Activated naive CD4-positive, alpha-beta T cell treated with Interleukin-2 at 50 U/mL for 16 hours (primary cell): Measurements from ENCODE around the gene SEPTIN8.
A peak's percentile ranks its signal among the peaks of the same experiment; 100 is the strongest.

ENCODE experiments used
- DNase-seq: peaks from one replicate; pipeline ENCODE4 v3.0.0-alpha.2; 2020

Gene SEPTIN8

GRCh38 chr5:132763181-132764036 lies 13.6 kb downstream of the SEPTIN8 start:
- no peak for DNase-seq

- DNase-seq = no peak
These were observed 14.6 kb downstream of the SEPTIN8 start for GRCh38 chr5:132762246-132763000.

DNA sequence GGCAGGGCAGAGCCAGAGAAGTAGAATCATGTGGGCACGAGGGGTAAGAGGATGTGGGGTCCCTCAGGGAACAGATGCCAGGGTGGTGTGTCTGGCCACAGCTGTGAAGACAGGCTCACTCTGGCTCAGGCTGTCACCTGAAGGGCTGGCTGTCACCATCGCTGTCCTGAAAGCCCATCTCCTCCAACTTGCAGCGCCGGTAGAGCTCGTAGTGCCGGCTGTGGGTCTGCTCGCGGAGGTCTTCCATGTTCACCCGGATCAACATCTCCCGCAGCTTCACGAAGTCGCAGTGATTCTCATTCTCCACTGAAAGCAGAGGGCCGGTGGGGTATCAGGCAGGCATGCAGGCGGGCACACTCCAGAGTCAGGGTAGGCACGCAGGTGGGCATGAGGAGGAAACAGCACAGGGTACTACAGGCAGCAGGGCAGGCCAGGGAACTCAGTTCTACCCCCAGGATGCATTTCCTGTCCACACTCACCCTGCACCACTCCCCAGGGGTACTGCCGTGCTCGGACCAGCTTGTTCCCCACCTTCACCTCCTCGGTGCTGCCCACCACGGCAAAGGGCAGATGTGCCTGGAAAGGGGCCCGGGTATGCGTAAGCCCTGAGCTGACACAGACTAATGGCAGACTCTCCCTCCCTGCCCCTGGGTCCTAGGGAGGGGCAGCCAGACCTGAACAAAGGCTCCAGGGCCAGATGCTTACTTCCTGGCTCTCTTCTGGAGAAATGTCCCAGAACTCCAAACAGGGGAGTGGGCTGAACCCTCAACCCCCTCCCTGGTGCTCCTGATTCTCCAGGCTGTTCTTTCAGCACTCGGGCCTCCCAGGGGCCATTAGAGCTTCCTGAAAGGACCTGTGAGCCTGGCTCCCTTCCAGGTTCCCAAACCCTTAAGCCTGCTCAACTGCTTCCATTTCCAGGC lies 15.5 kb downstream of the SEPTIN8 start:
- no peak for DNase-seq

DNA sequence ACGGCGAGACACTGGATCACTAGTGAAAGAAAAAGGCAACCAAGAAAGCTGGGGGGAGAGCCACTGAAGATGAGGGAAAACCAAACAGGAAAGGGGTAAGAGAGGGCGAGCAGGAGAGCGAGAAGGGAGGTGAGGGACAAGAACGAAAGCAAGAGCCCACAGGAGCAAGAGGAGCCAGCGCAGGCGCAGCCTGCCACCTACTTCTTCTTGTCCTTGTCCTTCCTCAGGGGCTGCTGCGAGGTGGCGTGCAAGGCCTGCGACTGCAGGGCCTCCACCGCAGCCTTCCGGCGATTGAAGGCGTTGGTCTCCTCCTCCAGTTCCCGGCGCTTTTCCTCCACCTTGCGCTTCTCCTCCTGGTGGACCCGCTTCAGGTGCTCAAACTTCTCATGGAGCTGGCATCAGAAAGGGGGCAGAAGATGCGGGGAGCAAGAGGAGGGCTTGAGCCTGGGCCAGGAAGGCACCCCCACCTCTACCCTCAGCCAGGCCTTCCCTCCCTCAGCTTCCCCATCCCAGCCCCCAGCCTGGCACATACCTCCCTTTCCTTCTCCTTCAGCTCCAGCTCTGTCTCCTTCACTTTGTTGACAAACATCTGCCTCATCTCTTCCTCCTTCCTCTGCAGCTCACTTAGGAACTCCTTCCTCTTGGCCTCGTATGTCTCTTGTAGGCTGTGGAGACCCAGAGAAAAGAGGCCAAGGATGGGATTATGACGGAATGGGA lies 16.3 kb downstream of the SEPTIN8 start:
- DNase-seq = no peak

GRCh38 chr5:132760049-132760420 lies 17.0 kb downstream of the SEPTIN8 start:
- no peak for DNase-seq

GRCh38 chr5:132759114-132760048 lies 17.7 kb downstream of the SEPTIN8 start:
- no peak for DNase-seq

DNA sequence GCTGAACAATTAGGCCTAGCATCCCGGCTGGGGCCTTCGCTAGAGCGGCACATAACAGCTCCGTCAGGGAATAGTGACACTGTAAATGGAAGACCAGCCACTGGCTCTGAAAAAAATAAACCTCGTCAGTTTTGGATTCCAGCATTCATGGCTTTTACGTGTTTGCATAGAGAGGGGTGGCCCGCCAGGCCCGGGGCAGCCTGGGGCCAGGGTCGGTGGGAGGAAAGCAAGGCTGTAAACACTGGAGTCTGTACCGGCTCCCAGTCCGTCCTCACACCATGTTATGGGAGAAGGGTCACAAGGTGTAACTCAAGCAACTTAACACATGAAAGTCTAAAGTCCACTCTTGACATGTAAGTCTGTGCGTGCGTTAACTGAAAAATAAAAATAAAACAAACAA lies 18.6 kb downstream of the SEPTIN8 start:
- no peak for DNase-seq

DNA sequence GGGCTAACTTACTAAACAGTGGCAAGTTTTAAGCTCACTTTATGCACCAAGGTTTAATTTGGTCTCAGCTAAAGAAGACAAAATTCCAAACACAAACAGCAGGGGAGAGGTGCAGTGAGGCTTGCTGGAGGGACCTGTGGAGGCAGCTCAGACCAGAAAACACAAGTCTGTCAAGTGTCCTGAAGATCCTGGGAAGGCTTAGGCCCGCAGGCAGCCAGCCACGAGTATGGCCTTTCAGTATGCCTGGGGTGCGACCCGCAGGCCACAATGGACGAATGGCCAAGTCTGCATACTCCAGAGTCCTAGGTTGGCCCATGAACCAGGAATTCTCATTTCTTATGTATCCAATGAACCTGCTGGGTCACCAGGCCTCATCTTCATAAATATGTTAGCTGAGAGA lies 20.5 kb downstream of the SEPTIN8 start:
- DNase-seq = no peak

GRCh38 chr5:132754947-132755346 lies 22.1 kb downstream of the SEPTIN8 start:
- DNase-seq = no peak

- DNase-seq = peak; percentile 1
These were observed 22.9 kb downstream of the SEPTIN8 start for GRCh38 chr5:132754111-132754510.

GRCh38 chr5:132753135-132753987 lies 23.7 kb downstream of the SEPTIN8 start:
- DNase-seq = no peak

- no peak for DNase-seq
These were observed 24.4 kb downstream of the SEPTIN8 start for GRCh38 chr5:132752581-132753125.

GRCh38 chr5:132751971-132752580 lies 25.0 kb downstream of the SEPTIN8 start:
- DNase-seq = no peak

DNA sequence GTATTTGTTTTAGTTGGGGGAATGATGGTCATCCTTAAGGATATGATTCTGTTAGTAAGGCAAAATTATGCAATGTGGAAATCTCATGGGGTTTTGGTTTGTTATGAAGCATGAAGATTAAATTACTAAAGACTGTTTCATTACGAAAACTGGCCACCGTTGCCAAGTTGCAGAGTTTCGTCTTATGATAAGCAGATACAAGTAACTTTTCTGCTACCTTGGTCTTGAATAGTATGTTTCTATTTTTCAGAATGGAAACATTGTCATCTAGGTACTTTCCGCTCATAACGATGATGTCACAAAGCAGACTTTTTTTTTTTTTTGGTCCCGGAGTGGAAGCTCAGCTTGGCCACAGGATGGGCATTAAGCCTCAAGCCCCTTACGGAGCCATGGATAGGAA lies 25.6 kb downstream of the SEPTIN8 start:
- DNase-seq = peak; percentile 58

DNA sequence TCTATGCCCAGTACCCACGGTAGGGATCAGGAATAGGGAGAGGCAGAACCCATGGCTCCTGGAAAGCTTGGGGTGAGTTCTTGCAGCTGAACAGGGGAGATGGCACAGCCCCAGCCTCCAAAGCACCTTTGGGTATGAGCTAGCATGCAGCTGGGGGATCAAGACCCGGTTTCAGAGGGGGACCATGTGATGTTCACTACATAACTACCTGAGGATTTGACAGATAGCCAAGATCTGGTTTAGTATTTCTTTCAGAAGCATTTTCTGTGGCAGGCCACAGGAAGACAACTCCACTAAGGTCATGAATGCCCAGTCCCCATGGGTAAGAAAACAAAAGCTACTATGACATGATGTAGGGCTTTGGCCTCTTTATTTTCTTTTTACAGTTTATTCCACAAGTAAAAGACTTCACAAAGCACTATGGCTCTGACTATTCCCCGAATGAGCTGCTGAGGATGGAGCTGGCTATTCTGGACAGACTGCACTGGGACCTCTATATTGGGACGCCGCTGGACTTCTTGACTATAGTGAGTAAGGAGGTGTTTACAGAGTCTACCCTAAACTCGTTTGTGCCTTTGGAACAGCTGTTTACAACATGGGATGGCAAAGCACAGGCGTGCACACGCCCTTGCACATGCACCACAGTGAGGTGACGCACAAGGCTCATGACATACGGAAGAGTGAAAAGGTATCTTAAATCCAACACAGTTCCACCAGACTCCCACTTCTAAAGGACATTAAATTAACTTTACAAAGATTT lies 26.4 kb downstream of the SEPTIN8 start:
- no peak for DNase-seq

GRCh38 chr5:132749506-132749905 lies 27.5 kb downstream of the SEPTIN8 start:
- no peak for DNase-seq

DNA sequence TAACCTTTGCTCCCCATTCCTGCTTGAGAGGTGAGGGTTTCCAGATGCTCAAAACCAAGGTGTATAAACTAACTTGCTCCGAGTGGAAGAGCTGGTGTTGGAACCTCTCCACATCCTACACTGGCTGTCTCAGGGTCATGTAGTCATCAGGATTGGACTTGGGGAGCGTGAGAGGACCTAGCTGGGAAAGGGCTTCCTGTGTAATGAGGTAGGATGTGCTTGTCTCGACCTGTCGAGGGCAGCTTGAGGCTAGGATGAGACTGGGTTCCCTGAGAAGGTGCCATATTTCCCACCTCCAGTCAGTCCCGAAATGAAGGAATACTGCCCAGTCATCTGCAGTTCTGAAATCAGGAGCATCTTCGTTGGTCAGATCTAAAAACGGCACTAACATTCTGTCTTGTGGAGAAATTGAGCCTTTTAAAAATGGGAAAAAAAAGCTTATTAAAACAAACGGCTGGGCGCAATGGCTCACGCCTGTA lies 28.5 kb downstream of the SEPTIN8 start:
- no peak for DNase-seq

- DNase-seq = peak; percentile 62
These were observed 29.2 kb downstream of the SEPTIN8 start for GRCh38 chr5:132747616-132748440.
